ENCODE results near the gene SETDB2.

DNA sequence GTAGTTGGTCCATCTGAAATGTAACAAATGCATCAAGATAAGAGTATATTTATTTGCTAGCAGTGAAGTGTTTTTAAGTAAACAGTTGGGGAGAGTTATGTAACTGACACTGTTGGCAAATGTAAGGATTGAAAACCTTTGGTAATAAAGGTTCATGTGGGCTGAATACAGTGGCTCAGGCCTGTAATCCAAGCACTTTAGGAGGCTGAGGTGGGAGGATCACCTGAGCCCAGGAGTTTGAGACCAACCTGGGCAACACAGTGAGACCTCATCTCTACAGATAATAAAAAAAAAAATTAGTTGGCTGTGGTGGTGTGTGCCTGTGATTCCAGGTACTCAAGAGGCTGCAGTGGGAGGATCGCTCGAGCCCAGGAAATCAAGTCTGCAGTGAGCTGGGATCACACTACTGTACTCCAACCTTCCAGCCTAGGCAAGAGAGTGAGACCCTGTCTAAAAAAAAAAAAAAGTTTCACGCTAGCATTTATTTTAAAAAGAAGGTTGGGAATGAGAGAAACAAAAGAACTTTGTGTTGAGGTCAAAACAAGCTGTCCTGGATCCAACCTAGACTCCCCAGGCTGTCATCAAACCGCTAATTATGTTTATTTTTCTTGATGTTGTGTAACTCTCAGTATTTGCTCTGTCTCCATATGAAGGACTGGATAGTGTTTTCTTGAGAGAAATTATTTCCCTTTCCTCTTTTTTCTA lies 20.7 kb downstream of the SETDB2 start:
- TF ChIP-seq, protein P1, sequence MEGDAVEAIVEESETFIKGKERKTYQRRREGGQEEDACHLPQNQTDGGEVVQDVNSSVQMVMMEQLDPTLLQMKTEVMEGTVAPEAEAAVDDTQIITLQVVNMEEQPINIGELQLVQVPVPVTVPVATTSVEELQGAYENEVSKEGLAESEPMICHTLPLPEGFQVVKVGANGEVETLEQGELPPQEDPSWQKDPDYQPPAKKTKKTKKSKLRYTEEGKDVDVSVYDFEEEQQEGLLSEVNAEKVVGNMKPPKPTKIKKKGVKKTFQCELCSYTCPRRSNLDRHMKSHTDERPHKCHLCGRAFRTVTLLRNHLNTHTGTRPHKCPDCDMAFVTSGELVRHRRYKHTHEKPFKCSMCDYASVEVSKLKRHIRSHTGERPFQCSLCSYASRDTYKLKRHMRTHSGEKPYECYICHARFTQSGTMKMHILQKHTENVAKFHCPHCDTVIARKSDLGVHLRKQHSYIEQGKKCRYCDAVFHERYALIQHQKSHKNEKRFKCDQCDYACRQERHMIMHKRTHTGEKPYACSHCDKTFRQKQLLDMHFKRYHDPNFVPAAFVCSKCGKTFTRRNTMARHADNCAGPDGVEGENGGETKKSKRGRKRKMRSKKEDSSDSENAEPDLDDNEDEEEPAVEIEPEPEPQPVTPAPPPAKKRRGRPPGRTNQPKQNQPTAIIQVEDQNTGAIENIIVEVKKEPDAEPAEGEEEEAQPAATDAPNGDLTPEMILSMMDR (IDR thresholded peaks at IDR 0.05 in 4 of 5, conservative IDR thresholded peaks at IDR 0.05 in 1 of 5), result no peak
- TF ChIP-seq POLR2A (IDR thresholded peaks at IDR 0.05), result no peak
